GM13977 (cell line): ENCODE measurements around the gene PLCXD3.

Experiments used
- DNase-seq: peaks from one replicate; pipeline ENCODE4 v3.0.0; 2012; ENCODE audit warnings: low spot score
- CTCF ChIP-seq: IDR thresholded peaks from 2 replicates; pipeline ENCODE4 v1.5.1; 2012; ENCODE audit warnings: mild to moderate bottlenecking, control low read depth; ENCODE audit not compliant: insufficient read depth; ENCODE audit errors: extremely low read depth, missing control alignments
- in situ Hi-C: fragments of 300-500 bp; cut with MboI; formaldehyde crosslinking; loops from one replicate; pipeline ENCODE4 v1.12.0; 2022; ENCODE audit warnings: low sequenced_read_pairs, low pct_unique_long_range_greater_than_20kb, mixed read lengths, inconsistent platforms; ENCODE audit not compliant: unreplicated experiment

Gene PLCXD3

GRCh38 chr5:41312478-41313060, 197.8 kb downstream of the PLCXD3 start:
- no peak for DNase-seq
- in situ Hi-C loops, result no loop called here

DNA sequence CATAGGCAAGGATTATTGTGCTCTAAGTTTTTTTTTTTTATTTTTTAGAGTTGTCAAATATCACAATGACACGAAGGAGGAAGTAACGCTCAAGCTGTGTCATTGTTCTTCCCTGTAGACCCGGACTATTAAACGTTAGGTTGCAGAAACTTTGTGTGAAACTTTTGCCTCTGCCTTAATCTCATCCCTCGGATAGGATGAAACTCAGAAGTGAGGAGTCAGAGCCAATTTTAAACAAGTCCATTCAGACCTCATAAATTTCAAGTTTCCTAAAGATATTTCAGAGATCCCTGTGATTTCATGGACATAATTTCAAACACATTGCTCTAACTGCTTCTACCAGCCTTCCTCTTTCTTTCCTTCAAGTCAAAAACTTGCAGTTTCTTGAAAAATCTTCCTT, 198.3 kb downstream of the PLCXD3 start:
- in situ Hi-C loops, result no loop called here
- no peak for DNase-seq
- TF ChIP-seq CTCF, result no peak

More at GRCh38 chr5:41312478-41313060, 197.8 kb downstream of the PLCXD3 start:
- no peak for TF ChIP-seq CTCF

DNA sequence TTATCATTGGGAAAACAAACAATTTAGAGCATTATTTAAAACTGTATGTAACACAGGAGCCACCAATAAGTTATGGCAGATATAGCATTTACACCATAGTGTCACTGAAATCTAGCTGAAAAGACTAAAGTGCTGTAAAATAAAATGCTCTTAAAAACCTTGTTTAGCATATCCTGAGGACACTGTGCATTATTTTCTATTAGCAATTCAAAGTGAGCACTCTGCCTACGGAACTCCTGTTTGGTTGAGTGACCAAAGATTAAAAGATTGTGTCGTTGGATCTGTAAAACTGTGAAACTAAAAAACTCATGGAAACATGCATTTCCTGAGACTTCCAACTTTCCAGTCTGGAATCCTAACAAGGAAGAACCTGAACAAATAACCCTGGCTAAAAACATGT, 201.1 kb downstream of the PLCXD3 start:
- in situ Hi-C loops, result no loop called here
- no peak for TF ChIP-seq CTCF
- DNase-seq, result no peak

- DNase-seq, result no peak
- in situ Hi-C loops, result no loop called here
- TF ChIP-seq CTCF, result no peak
Measured at GRCh38 chr5:41306005-41306404, 204.4 kb downstream of the PLCXD3 start.

- no peak for TF ChIP-seq CTCF
- DNase-seq, result no peak
- in situ Hi-C loops, result no loop called here
Measured at GRCh38 chr5:41305056-41305455, 205.3 kb downstream of the PLCXD3 start.

DNA sequence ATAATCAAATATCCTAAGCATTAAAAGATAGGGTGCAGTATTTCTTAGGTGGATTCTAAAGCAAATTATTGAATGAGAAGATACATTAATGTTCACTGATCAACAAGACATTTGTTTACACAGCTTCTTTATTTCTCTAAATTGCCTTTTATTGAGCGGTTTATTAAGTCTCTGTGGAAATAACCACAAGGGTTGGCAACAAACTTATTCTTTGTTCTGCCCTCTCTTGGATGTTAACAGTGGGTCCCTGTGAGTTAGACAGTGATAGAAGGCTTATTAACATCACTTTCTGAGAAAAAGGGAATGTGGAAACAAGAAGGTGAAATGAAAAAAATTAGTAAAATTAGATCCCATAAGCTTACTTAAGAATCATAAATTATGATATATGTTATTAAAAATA, 214.3 kb downstream of the PLCXD3 start:
- no peak for DNase-seq
- in situ Hi-C loops, result no loop called here
- TF ChIP-seq CTCF, result no peak

DNA sequence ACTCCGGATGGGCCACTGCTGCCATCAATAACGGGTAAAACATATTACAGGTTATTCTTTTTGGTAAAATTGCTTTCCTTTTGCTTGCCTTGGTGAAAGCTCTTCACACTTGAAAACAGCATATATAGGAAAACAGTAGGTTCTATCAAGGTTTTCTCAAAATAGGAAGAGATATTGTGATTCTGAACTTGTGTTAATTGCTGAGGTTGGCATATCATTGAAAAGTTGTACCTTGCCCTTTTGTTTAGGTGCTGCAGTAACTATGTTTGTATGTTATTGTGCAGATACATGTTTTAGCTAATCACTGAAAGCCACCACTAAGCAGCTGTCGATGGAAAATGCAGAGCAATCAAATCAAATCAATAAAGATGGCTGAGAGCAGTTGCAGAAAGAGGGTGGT, 219.1 kb downstream of the PLCXD3 start:
- TF ChIP-seq CTCF, result no peak
- in situ Hi-C loops, result no loop called here
- no peak for DNase-seq
